Mucosa of descending colon (tissue), 3 donors: ENCODE data around the gene MED25. TPM values are rescaled to one million over a fixed set of nuclear protein-coding genes. Genes with fewer than 3 reads are reported as not detected.

ENCODE experiments used
- ATAC-seq: fragments of 200-7000 bp; cut with Tn5 transposase; one replicate; pipeline ENCODE4 v1.9.1; 2020; ENCODE audit warnings: mild to moderate bottlenecking, moderate library complexity
- DNase-seq, 3 donors: peaks; one replicate each; pipeline ENCODE4 v3.0.0-alpha.2; 2020
- H3K36me3 ChIP-seq: fragments of 200-600 bp; one replicate; pipeline ENCODE4 v1.8.0; 2021; ENCODE audit warnings: low read depth, mild to moderate bottlenecking
- H3K4me1 ChIP-seq: fragments of 200-600 bp; one replicate; pipeline ENCODE4 v1.8.0; 2021; ENCODE audit warnings: low read depth, mild to moderate bottlenecking
- H3K4me3 ChIP-seq: fragments of 200-600 bp; one replicate; pipeline ENCODE4 v1.8.0; 2021; ENCODE audit warnings: mild to moderate bottlenecking
- H3K9me3 ChIP-seq: fragments of 200-600 bp; one replicate; pipeline ENCODE4 v1.8.0; 2021; ENCODE audit warnings: mild to moderate bottlenecking
- CTCF ChIP-seq: fragments of 200-600 bp; IDR thresholded peaks from one replicate; pipeline ENCODE4 v1.8.0; 2022; ENCODE audit warnings: antibody characterized with exemption, mild to moderate bottlenecking
- intact Hi-C, 2 donors: fragments of 100-400 bp; cut with DNase I in 1 of 2; cut with micrococcal nuclease in 1 of 2; formaldehyde crosslinking; loops; one replicate each; pipeline versions ENCODE4 v1.11.0 to v1.11.1; 2022; cut with DNase I, micrococcal nuclease
- total RNA-seq, 3 donors: library from RNA; stranded (reverse); fragmentation: NEBNext Ultra II Directional in 2 of 3; extraction: Animal tissue kit (Norgen Biotek cat#: 25700) in 2 of 3; gene quantifications; one replicate each; pipeline versions ENCODE4 v1.2.1 to v1.2.4, GENCODE V29; 2021 to 2023
- donor health status: DM: no; HTN: no; CAD: no; lungs with moderate emphysema.
- donor health status: DM: no; HTN: no; CAD: no.
- donor health status: DM: no; HTN: yes; CAD: no.

Gene MED25
- total RNA-seq, 3 donors from 2014 or later: 54.7 to 57.4 (median 55.2) TPM

- DNase-seq (no peak), ATAC-seq (no peak)
- H3K36me3 ChIP-seq: peaks cover 6% of the 10 kb centered on the region
- no peaks in the 10 kb centered on the region for H3K4me1 ChIP-seq
- H3K9me3 ChIP-seq: no peaks in the 10 kb centered on the region
- intact Hi-C loops: no loop called here
- no peak overlapping the region for H3K4me3 ChIP-seq
- TF ChIP-seq CTCF: no peak
These were observed 18.8 kb upstream of the MED25 start for GRCh38 chr19:49799271-49799797.

- no peak for TF ChIP-seq CTCF
- DNase-seq (no peak), ATAC-seq (no peak)
- Histone ChIP-seq H3K9me3 (no peaks in the 10 kb centered on the region), H3K36me3 (peaks cover 6% of the 10 kb centered on the region), H3K4me1 (no peaks in the 10 kb centered on the region), H3K4me3 (no peak overlapping the region)
- intact Hi-C loops: no loop called here
These were observed 18.2 kb upstream of the MED25 start for GRCh38 chr19:49799798-49800376.

GRCh38 chr19:49800771-49801170 lies 17.3 kb upstream of the MED25 start:
- Histone ChIP-seq H3K4me1 (no peaks in the 10 kb centered on the region), H3K36me3 (peaks cover 6% of the 10 kb centered on the region), H3K9me3 (no peaks in the 10 kb centered on the region), H3K4me3 (no peak overlapping the region)
- no peak for DNase-seq
- no peak for TF ChIP-seq CTCF
- ATAC-seq: no peak
- intact Hi-C loops: no loop called here

GRCh38 chr19:49801401-49801888 lies 16.6 kb upstream of the MED25 start:
- H3K9me3 ChIP-seq: no peaks in the 10 kb centered on the region

GRCh38 chr19:49801966-49802661 lies 16.0 kb upstream of the MED25 start:
- intact Hi-C loops: no loop called here
- TF ChIP-seq CTCF: no peak

More at GRCh38 chr19:49801401-49801888, 16.6 kb upstream of the MED25 start:
- Histone ChIP-seq H3K4me1 (no peaks in the 10 kb centered on the region), H3K4me3 (no peak overlapping the region), H3K36me3 (peaks cover 4% of the 10 kb centered on the region)
- no peak for DNase-seq
- ATAC-seq: no peak
- intact Hi-C loops: no loop called here
- TF ChIP-seq CTCF: no peak

More at GRCh38 chr19:49801966-49802661, 16.0 kb upstream of the MED25 start:
- H3K4me1 ChIP-seq: no peaks in the 10 kb centered on the region
- no peaks in the 10 kb centered on the region for H3K36me3 ChIP-seq
- no peaks in the 10 kb centered on the region for H3K9me3 ChIP-seq
- DNase-seq: peak; percentile 74 to 79 (median 77)
- H3K4me3 ChIP-seq: no peak overlapping the region
- peak; percentile 74 for ATAC-seq
